ENCODE data around the gene TPM1. TPM values are rescaled to one million over a fixed set of nuclear protein-coding genes. Genes with fewer than 3 reads are reported as not detected.

The TPM1 gene
- total RNA-seq, 1 donor from 2014 or later, result 498 TPM

- Histone ChIP-seq H3K36me3 (peaks cover 0 to 34% of the 10 kb centered on the region in 2 donors), H3K27ac (no peak overlapping the region), H3K9me3 (no peaks in the 10 kb centered on the region), H3K27me3 (no peaks in the 10 kb centered on the region), H3K4me3 (no peak overlapping the region), H3K4me1 (peaks cover 60% of the 10 kb centered on the region)
- no peak for DNase-seq (ENCODE audit: extremely low spot score in 2 of 2)
- TF ChIP-seq CTCF (IDR thresholded peaks at IDR 0.05) (no peak), POLR2AphosphoS5 (IDR thresholded peaks at IDR 0.05; ENCODE audit: insufficient read depth in 1 of 2, low read depth in 1 of 2) (no peak), POLR2A (IDR thresholded peaks at IDR 0.05) (no peak)
- intact Hi-C loops (cut with DNase I), result loop anchor here (10.0 kb wide), 1 partner anchor 350 kb away; no protein-coding TSS in a partner anchor
Measured at GRCh38 chr15:63054985-63055384, 12.4 kb downstream of the TPM1 start.

- no peaks in the 10 kb centered on the region for H3K27me3 ChIP-seq
- H3K4me3 ChIP-seq, result no peak overlapping the region
- intact Hi-C loops (cut with DNase I), result loop anchor here (10.0 kb wide), 1 partner anchor 348 kb away; no protein-coding TSS in a partner anchor
- TF ChIP-seq POLR2A (IDR thresholded peaks at IDR 0.05), result no peak
- no peak for TF ChIP-seq CTCF (IDR thresholded peaks at IDR 0.05)
- TF ChIP-seq POLR2AphosphoS5 (IDR thresholded peaks at IDR 0.05; ENCODE audit: insufficient read depth in 1 of 2, low read depth in 1 of 2), result no peak
- DNase-seq (ENCODE audit: extremely low spot score in 2 of 2), result no peak
- H3K27ac ChIP-seq, result no peak overlapping the region
- peaks cover 5 to 52% of the 10 kb centered on the region in 2 donors for H3K36me3 ChIP-seq
- H3K4me1 ChIP-seq, result peaks cover 45% of the 10 kb centered on the region
- H3K9me3 ChIP-seq, result no peaks in the 10 kb centered on the region
Measured at GRCh38 chr15:63056829-63057228, 14.3 kb downstream of the TPM1 start.

- DNase-seq (ENCODE audit: extremely low spot score in 2 of 2), result no peak
- no peak for TF ChIP-seq POLR2A (IDR thresholded peaks at IDR 0.05)
- TF ChIP-seq CTCF (IDR thresholded peaks at IDR 0.05), result no peak
- TF ChIP-seq POLR2AphosphoS5 (IDR thresholded peaks at IDR 0.05; ENCODE audit: insufficient read depth in 1 of 2, low read depth in 1 of 2), result no peak
- H3K4me3 ChIP-seq, result no peak overlapping the region
- H3K36me3 ChIP-seq, result peaks cover 5 to 61% of the 10 kb centered on the region in 2 donors
- no peaks in the 10 kb centered on the region for H3K9me3 ChIP-seq
- intact Hi-C loops (cut with DNase I), result loop anchor here (10.0 kb wide), 1 partner anchor 347 kb away; no protein-coding TSS in a partner anchor
- H3K27ac ChIP-seq, result no peak overlapping the region
- no peaks in the 10 kb centered on the region for H3K27me3 ChIP-seq
- peaks cover 36% of the 10 kb centered on the region for H3K4me1 ChIP-seq
Measured at GRCh38 chr15:63057468-63058345, 15.2 kb downstream of the TPM1 start.

- no peaks in the 10 kb centered on the region for H3K9me3 ChIP-seq
- H3K4me1 ChIP-seq, result peaks cover 22% of the 10 kb centered on the region
- no peak overlapping the region for H3K27ac ChIP-seq
- H3K27me3 ChIP-seq, result no peaks in the 10 kb centered on the region
- no peak for DNase-seq (ENCODE audit: extremely low spot score in 2 of 2)
- H3K4me3 ChIP-seq, result no peak overlapping the region
- intact Hi-C loops (cut with DNase I), result loop anchor here (10.0 kb wide), 1 partner anchor 346 kb away; no protein-coding TSS in a partner anchor
- H3K36me3 ChIP-seq, result peaks cover 5 to 74% of the 10 kb centered on the region in 2 donors
- no peak for TF ChIP-seq POLR2A (IDR thresholded peaks at IDR 0.05)
- TF ChIP-seq CTCF (IDR thresholded peaks at IDR 0.05), result no peak
- TF ChIP-seq POLR2AphosphoS5 (IDR thresholded peaks at IDR 0.05; ENCODE audit: insufficient read depth in 1 of 2, low read depth in 1 of 2), result no peak
Measured at GRCh38 chr15:63059075-63059474, 16.5 kb downstream of the TPM1 start.

Measured in vagina (tissue), 2 donors.